H1 (cell line): Measurements from ENCODE around the gene FOXP4. TPM values are rescaled to one million over a fixed set of nuclear protein-coding genes. Genes with fewer than 3 reads are reported as not detected.
A peak's percentile ranks its signal among the peaks of the same experiment; 100 is the strongest.

Source experiments
- CTCF ChIA-PET: fragments of 300-600 bp; sonication (Branson Sonifier 250); formaldehyde crosslinking; loops from one replicate; lab custom pipeline; 2021; ENCODE audit not compliant: partially characterized antibody; lab: Charles Lee
- POLR2A ChIA-PET: fragments of 300-600 bp; sonication (Branson Sonifier 250); formaldehyde crosslinking; loops from one replicate; lab custom pipeline; 2021; ENCODE audit warnings: inconsistent platforms; ENCODE audit not compliant: partially characterized antibody; lab: Charles Lee
- DNase-seq, 2 experiments: peaks; one replicate each; pipeline versions ENCODE4 v3.0.0 to v3.0.0-alpha.2; 2010 to 2022; ENCODE audit warnings: low spot score in 2 of 2, low read depth in 1 of 2, mixed read lengths in 1 of 2
- FAIRE-seq: peaks from 2 replicates; lab custom pipeline; 2011; peaks lifted over from hg19 to GRCh38; lab: Jason Lieb, UNC
- H2AFZ ChIP-seq: 2 replicates; pipeline ENCODE4 v1.8.1; 2012; ENCODE audit warnings: low read length, inconsistent platforms
- H2AK5ac ChIP-seq: 2 replicates; pipeline ENCODE4 v1.6.1; 2013; ENCODE audit warnings: low read depth, low read length
- H2BK120ac ChIP-seq: replicated peaks from 2 replicates; pipeline ENCODE3; 2013; ENCODE audit warnings: low read depth, low read length, inconsistent platforms
- H2BK12ac ChIP-seq: 2 replicates; pipeline ENCODE4 v1.6.1; 2013; ENCODE audit warnings: low read depth, low read length
- H2BK15ac ChIP-seq: 2 replicates; pipeline ENCODE4 v1.6.1; 2013; ENCODE audit warnings: low read length
- H2BK20ac ChIP-seq: 2 replicates; pipeline ENCODE4 v1.6.1; 2013; ENCODE audit warnings: low read length
- H2BK5ac ChIP-seq: 2 replicates; pipeline ENCODE4 v1.6.1; 2013; ENCODE audit warnings: low read depth, low read length
- H3K14ac ChIP-seq: 2 replicates; pipeline ENCODE4 v1.6.1; 2013; ENCODE audit warnings: inconsistent platforms; ENCODE audit not compliant: insufficient read length
- H3K18ac ChIP-seq: 2 replicates; pipeline ENCODE4 v1.6.1; 2013; ENCODE audit warnings: low read length; ENCODE audit errors: extremely low read depth
- H3K23ac ChIP-seq: 2 replicates; pipeline ENCODE4 v1.6.1; 2013; ENCODE audit warnings: inconsistent platforms; ENCODE audit not compliant: insufficient read length
- H3K23me2 ChIP-seq: 2 replicates; pipeline ENCODE4 v1.6.1; 2013; ENCODE audit warnings: low read depth, low read length
- H3K27ac ChIP-seq: 2 replicates; pipeline ENCODE4 v1.6.1; 2011; ENCODE audit warnings: low read depth, low read length, inconsistent platforms
- H3K27me3 ChIP-seq, 4 experiments: replicated peaks in 1 of 4; 1 replicate in 1 of 4; 2 replicates in 3 of 4; pipeline versions ENCODE4 v1.6.1 to v1.8.1; 2011 to 2013; ENCODE audit warnings: low read length in 3 of 4, mild to moderate bottlenecking in 3 of 4, inconsistent platforms in 2 of 4, mixed read lengths in 2 of 4, moderate library complexity in 1 of 4; ENCODE audit not compliant: control insufficient read depth in 3 of 4, insufficient read depth in 3 of 4; ENCODE audit errors: extremely low read depth in 1 of 4
- H3K36me3 ChIP-seq, 4 experiments: 2 replicates each; pipeline versions ENCODE4 v1.6.1 to v1.8.1; 2011 to 2013; ENCODE audit warnings: mild to moderate bottlenecking in 4 of 4, low read length in 3 of 4, moderate library complexity in 2 of 4, control low read depth in 1 of 4, inconsistent platforms in 1 of 4; ENCODE audit not compliant: insufficient read depth in 4 of 4, control insufficient read depth in 2 of 4
- H3K4ac ChIP-seq: replicated peaks from 2 replicates; pipeline ENCODE3; 2013; ENCODE audit warnings: low read length, low read depth, mixed read lengths, inconsistent platforms; ENCODE audit not compliant: insufficient read length
- H3K4me1 ChIP-seq, 4 experiments: replicated peaks in 1 of 4; 1 replicate in 1 of 4; 2 replicates in 3 of 4; pipeline versions ENCODE4 v1.6.1 to v1.8.1; 2011 to 2013; ENCODE audit warnings: low read length in 3 of 4, inconsistent platforms in 2 of 4, mixed read lengths in 1 of 4; ENCODE audit not compliant: insufficient read depth in 4 of 4, control insufficient read depth in 3 of 4
- H3K4me2 ChIP-seq, 2 experiments: 2 replicates each; pipeline versions ENCODE4 v1.6.1 to v1.8.1; 2011 to 2013; ENCODE audit warnings: low read depth in 2 of 2, low read length in 2 of 2, control low read depth in 1 of 2, inconsistent platforms in 1 of 2, mild to moderate bottlenecking in 1 of 2; ENCODE audit not compliant: insufficient read depth in 1 of 2
- H3K4me3 ChIP-seq, 4 experiments: fragments of 200-600, 300-600 bp in 1 of 4; sonication (generic), shearing (Covaris generic), sonication (Bioruptor Twin) in 1 of 4; 2 replicates each; pipeline versions ENCODE4 v1.5.1 to v1.8.1; 2011 to 2016; ENCODE audit warnings: low read length in 4 of 4, low read depth in 3 of 4, control low read depth in 2 of 4, inconsistent platforms in 2 of 4, mild to moderate bottlenecking in 2 of 4, mixed read lengths in 1 of 4, moderate library complexity in 1 of 4; ENCODE audit not compliant: insufficient read depth in 2 of 4; ENCODE audit errors: extremely low read depth in 1 of 4
- H3K56ac ChIP-seq: replicated peaks from 2 replicates; pipeline ENCODE3; 2013; ENCODE audit warnings: low read depth, mild to moderate bottlenecking, mixed read lengths, low read length, inconsistent platforms; ENCODE audit not compliant: insufficient read length
- H3K79me1 ChIP-seq: 2 replicates; pipeline ENCODE4 v1.6.1; 2013; ENCODE audit warnings: low read depth, low read length, control low read depth
- H3K79me2 ChIP-seq, 2 experiments: 2 replicates each; pipeline versions ENCODE4 v1.6.1 to v1.8.1; 2012 to 2013; ENCODE audit warnings: low read length in 2 of 2, mild to moderate bottlenecking in 2 of 2, inconsistent platforms in 1 of 2; ENCODE audit not compliant: insufficient read depth in 2 of 2, control insufficient read depth in 1 of 2
- H3K9ac ChIP-seq, 4 experiments: replicated peaks in 1 of 4; 1 replicate in 1 of 4; 2 replicates in 3 of 4; pipeline versions ENCODE4 v1.6.1 to v1.8.1; 2011 to 2013; ENCODE audit warnings: low read depth in 3 of 4, low read length in 3 of 4, control low read depth in 2 of 4, mild to moderate bottlenecking in 2 of 4, moderate library complexity in 2 of 4, inconsistent platforms in 1 of 4; ENCODE audit errors: extremely low read depth in 1 of 4
- H3K9me3 ChIP-seq, 2 experiments: 2 replicates each; pipeline versions ENCODE4 v1.6.1 to v1.8.1; 2012 to 2013; ENCODE audit warnings: mild to moderate bottlenecking in 2 of 2, moderate library complexity in 2 of 2, control low read depth in 1 of 2, inconsistent platforms in 1 of 2, low read depth in 1 of 2, low read length in 1 of 2, mixed read lengths in 1 of 2; ENCODE audit not compliant: insufficient read depth in 2 of 2
- H4K20me1 ChIP-seq, 2 experiments: replicated peaks in 1 of 2; 2 replicates each; pipeline versions ENCODE3 to v1.8.1; 2011 to 2013; ENCODE audit warnings: inconsistent platforms in 2 of 2, low read length in 2 of 2, mild to moderate bottlenecking in 1 of 2; ENCODE audit not compliant: insufficient read depth in 2 of 2, control insufficient read depth in 1 of 2
- H4K5ac ChIP-seq: 2 replicates; pipeline ENCODE4 v1.6.1; 2013; ENCODE audit warnings: low read length, low read depth, mixed read lengths, inconsistent platforms; ENCODE audit not compliant: insufficient read length
- H4K8ac ChIP-seq: 2 replicates; pipeline ENCODE4 v1.8.0; 2013; ENCODE audit warnings: mild to moderate bottlenecking, moderate library complexity, low read length, inconsistent platforms; ENCODE audit not compliant: insufficient read depth; ENCODE audit errors: extremely low read depth
- H4K91ac ChIP-seq: replicated peaks from 2 replicates; pipeline ENCODE3; 2013; ENCODE audit warnings: low read length, mixed read lengths, inconsistent platforms; ENCODE audit not compliant: insufficient read length
- EZH2 ChIP-seq: fragments of 200-600 bp; sonication (generic); IDR thresholded peaks from 2 replicates; pipeline ENCODE4 v1.7.1; 2012; ENCODE audit warnings: low read depth, mild to moderate bottlenecking, moderate library complexity, low read length, inconsistent platforms; ENCODE audit not compliant: severe bottlenecking
- POLR2AphosphoS5 ChIP-seq: IDR thresholded peaks from 2 replicates; pipeline ENCODE4 v1.6.1; 2011; ENCODE audit warnings: low read depth, low read length
- TAF1 ChIP-seq: IDR thresholded peaks from 2 replicates; pipeline ENCODE4 v1.6.1; 2011; ENCODE audit warnings: mild to moderate bottlenecking, low read depth, low read length
- TAF7 ChIP-seq: optimal IDR thresholded peaks from 2 replicates; pipeline ENCODE3; 2011; ENCODE audit warnings: low read depth, mild to moderate bottlenecking, inconsistent platforms, low read length, moderate library complexity, borderline replicate concordance
- TEAD4 ChIP-seq: IDR thresholded peaks from 2 replicates; pipeline ENCODE4 v1.6.1; 2012; ENCODE audit warnings: low read depth, low read length, inconsistent platforms, mixed read lengths
- YY1 ChIP-seq: IDR thresholded peaks from 2 replicates; pipeline ENCODE4 v1.6.1; 2011; ENCODE audit warnings: low read depth, mild to moderate bottlenecking, low read length
- WGBS, 2 experiments: shearing (Covaris generic) in 1 of 2; methylation state at CpG; one replicate each; pipeline versions ENCODE4 v1.1.6 to v1.1.7; 2013 to 2015; ENCODE audit warnings: low lambda C conversion rate in 2 of 2, mixed read lengths in 2 of 2, inconsistent platforms in 1 of 2, low coverage in 1 of 2, missing lambda C conversion rate in 1 of 2; ENCODE audit not compliant: insufficient replicate concordance in 2 of 2, insufficient coverage in 1 of 2, insufficient read length in 1 of 2; ENCODE audit errors: extremely low coverage in 1 of 2, missing lambda C conversion rate in 1 of 2; 5-methylcytosine and 5-hydroxymethylcytosine counted together
- polyA plus RNA-seq, 7 experiments: library from polyadenylated mRNA; depleted of rRNA in 3 of 7; stranded (reverse) in 5 of 7; unstranded in 2 of 7; fragments of >200 nt in 5 of 7; fragments of 200-250 nt in 2 of 7; gene quantifications; 1 replicate in 5 of 7; 2 replicates in 1 of 7; 4 replicates in 1 of 7; pipeline versions ENCODE4 v1.2.1 to v1.2.3, GENCODE V29; 2011 to 2013; ENCODE audit warnings: missing spikeins in 2 of 7, mixed read lengths in 2 of 7
- total RNA-seq: library from RNA; stranded (reverse); fragmentation: NEBNext Ultra II Directional; extraction: Animal tissue kit (Norgen Biotek cat#: 25700); gene quantifications from 2 replicates; pipeline ENCODE4 v1.2.1, GENCODE V29; 2021
- TF ChIP-seq, protein P1 (sequence below), 3 experiments: IDR thresholded peaks; 1 replicate in 2 of 3; 2 replicates in 1 of 3; pipeline versions ENCODE4 v1.5.1 to v1.6.1; 2011; ENCODE audit warnings: low read length in 3 of 3, mild to moderate bottlenecking in 3 of 3, inconsistent platforms in 2 of 3, low read depth in 1 of 3, moderate library complexity in 1 of 3; ENCODE audit not compliant: insufficient read depth in 1 of 3; ENCODE audit errors: control extremely low read depth in 1 of 3
- TF ChIP-seq, protein P2 (sequence below): IDR thresholded peaks from 2 replicates; pipeline ENCODE4 v1.6.1; 2012; ENCODE audit warnings: inconsistent platforms

FOXP4 gene
- total and polyA plus RNA-seq, 2 of the 8 experiments (the other 6 are each of a cell fraction or from before 2014, with no cell fraction given) = 4.8 to 13.3 TPM

DNA sequence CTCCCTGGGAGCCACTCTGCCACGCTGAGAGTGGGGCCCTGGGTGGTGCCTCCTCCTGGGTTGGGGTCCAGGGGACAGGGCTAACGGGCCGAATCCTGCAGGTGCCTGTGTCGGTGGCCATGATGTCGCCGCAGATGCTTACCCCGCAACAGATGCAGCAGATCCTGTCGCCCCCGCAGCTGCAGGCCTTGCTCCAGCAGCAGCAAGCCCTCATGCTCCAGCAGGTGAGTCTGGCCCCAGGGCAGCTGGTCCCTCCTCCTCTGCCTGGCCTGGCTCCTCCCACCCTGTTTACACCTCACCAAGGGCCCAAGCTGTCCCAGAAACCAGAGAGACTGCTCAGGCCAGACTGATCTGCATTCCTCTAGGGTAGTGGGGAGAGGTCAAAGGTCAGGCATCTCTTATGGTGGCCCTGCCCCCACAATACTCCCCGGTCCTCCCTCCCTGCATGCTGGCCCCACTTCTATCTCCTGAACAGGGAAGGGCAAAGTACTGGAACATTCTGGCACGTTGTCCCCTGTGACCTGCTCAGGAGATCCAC, 38.6 kb downstream of the FOXP4 start:
- peaks cover 0 to 41% (median 20%) of the 10 kb centered on the region in 4 experiments; a peak in 6 of 7 replicates for H3K4me1 ChIP-seq
- POLR2A ChIA-PET = interaction anchor here (0.8 to 2.3 kb wide), 5 partner anchors 10 to 114 kb away, joined by 3 to 6 read pairs (median 4); no protein-coding TSS in a partner anchor
- TF ChIP-seq, protein P1, sequence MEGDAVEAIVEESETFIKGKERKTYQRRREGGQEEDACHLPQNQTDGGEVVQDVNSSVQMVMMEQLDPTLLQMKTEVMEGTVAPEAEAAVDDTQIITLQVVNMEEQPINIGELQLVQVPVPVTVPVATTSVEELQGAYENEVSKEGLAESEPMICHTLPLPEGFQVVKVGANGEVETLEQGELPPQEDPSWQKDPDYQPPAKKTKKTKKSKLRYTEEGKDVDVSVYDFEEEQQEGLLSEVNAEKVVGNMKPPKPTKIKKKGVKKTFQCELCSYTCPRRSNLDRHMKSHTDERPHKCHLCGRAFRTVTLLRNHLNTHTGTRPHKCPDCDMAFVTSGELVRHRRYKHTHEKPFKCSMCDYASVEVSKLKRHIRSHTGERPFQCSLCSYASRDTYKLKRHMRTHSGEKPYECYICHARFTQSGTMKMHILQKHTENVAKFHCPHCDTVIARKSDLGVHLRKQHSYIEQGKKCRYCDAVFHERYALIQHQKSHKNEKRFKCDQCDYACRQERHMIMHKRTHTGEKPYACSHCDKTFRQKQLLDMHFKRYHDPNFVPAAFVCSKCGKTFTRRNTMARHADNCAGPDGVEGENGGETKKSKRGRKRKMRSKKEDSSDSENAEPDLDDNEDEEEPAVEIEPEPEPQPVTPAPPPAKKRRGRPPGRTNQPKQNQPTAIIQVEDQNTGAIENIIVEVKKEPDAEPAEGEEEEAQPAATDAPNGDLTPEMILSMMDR (IDR thresholded peaks at IDR 0.05; ENCODE audit: control extremely low read depth in 1 of 3, insufficient read depth in 1 of 3, low read depth in 1 of 3, low read length in 3 of 3) = peak in 1 of 3 experiments; percentile 6; a peak in 1 of 4 replicates
- TF ChIP-seq YY1 (0 out of 2 replicates have a peak, but pooled peaks have one; percentile 13), TAF7 (no peak), EZH2 (no peak), POLR2AphosphoS5 (no peak), TEAD4 (0 out of 2 replicates have a peak, but pooled peaks have one; percentile 43), TAF1 (no peak)
- TF ChIP-seq, protein P2, sequence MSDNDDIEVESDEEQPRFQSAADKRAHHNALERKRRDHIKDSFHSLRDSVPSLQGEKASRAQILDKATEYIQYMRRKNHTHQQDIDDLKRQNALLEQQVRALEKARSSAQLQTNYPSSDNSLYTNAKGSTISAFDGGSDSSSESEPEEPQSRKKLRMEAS = peak; percentile 31; the same call in 1 of the 2 replicates

More for the DNA sequence above, 38.6 kb downstream of the FOXP4 start:
- no peak overlapping the region for H2AFZ ChIP-seq
- H3K9me3 ChIP-seq = no peaks in the 10 kb centered on the region
- H2BK12ac ChIP-seq = peak overlapping the region; percentile 85; the same call in 1 of the 2 replicates
- H4K20me1 ChIP-seq = peaks cover 0 to 5% of the 10 kb centered on the region in 2 experiments
- H4K5ac ChIP-seq = no peak overlapping the region
- no peak overlapping the region for H3K56ac ChIP-seq
- H3K14ac ChIP-seq = no peak overlapping the region
- H4K91ac ChIP-seq = peak overlapping the region; percentile 38
- no peaks in the 10 kb centered on the region for H3K23me2 ChIP-seq
- H2AK5ac ChIP-seq = peak overlapping the region; percentile 45; the same call in 1 of the 2 replicates
- peak overlapping the region; percentile 66; the same call in 1 of the 2 replicates for H2BK20ac ChIP-seq
- no peaks in the 10 kb centered on the region for H3K79me1 ChIP-seq
- no peak overlapping the region for H3K9ac ChIP-seq
- DNase-seq (peak in 1 of 2 experiments; percentile 72), FAIRE-seq (peak; percentile 95)
- H3K23ac ChIP-seq = no peak overlapping the region
- peak overlapping the region; percentile 48; the same call in 1 of the 2 replicates for H2BK5ac ChIP-seq
- no peak overlapping the region for H4K8ac ChIP-seq
- no peak overlapping the region for H3K4ac ChIP-seq
- 72% methylated on average over 11 of the region's 11 CpGs; no CpG with 5 or more reads in 1 of the 2 experiments for WGBS, 2 experiments
- CTCF ChIA-PET = interaction anchor here (0.8 to 27.7 kb wide), 10 partner anchors 9 to 216 kb away, joined by 3 to 361 read pairs (median 4); no protein-coding TSS in a partner anchor
- H3K18ac ChIP-seq = peak overlapping the region; percentile 48; the same call in 1 of the 2 replicates
- H3K79me2 ChIP-seq = no peaks in the 10 kb centered on the region
- H3K4me2 ChIP-seq = peak overlapping the region; percentile 12 to 20; a peak in 2 of 4 replicates
- H2BK120ac ChIP-seq = no peak overlapping the region
- no peak overlapping the region for H2BK15ac ChIP-seq
- H3K36me3 ChIP-seq = peaks cover 0 to 1% (median 0%) of the 10 kb centered on the region in 4 experiments; a peak in 1 of 8 replicates
- no peak overlapping the region for H3K27ac ChIP-seq
- no peak overlapping the region for H3K4me3 ChIP-seq
- no peaks in the 10 kb centered on the region for H3K27me3 ChIP-seq
